Iris pigment epithelial cell (primary cell): ENCODE results near the gene HS3ST5.

Experiments
- DNase-seq: peaks from one replicate; pipeline ENCODE4 v3.0.0-alpha.2; 2011; ENCODE audit warnings: low read depth

The HS3ST5 gene

GRCh38 chr6:114342826-114343781, at the start of gene HS3ST5:
TSS of gene HS3ST5 (minus strand) at chr6:114343023. CDS start at chr6:114062845, 280,178 bp downstream.
- peak; percentile 1 for DNase-seq

- DNase-seq = no peak
Observed at GRCh38 chr6:114390176-114390575, 47.4 kb upstream of the HS3ST5 start.

GRCh38 chr6:114389111-114389510, 46.3 kb upstream of the HS3ST5 start:
- no peak for DNase-seq

GRCh38 chr6:114382406-114382805, 39.6 kb upstream of the HS3ST5 start:
- DNase-seq = no peak

- DNase-seq = no peak
Observed at GRCh38 chr6:114377881-114378280, 35.1 kb upstream of the HS3ST5 start.

GRCh38 chr6:114376611-114377175, 33.9 kb upstream of the HS3ST5 start:
- DNase-seq = no peak

GRCh38 chr6:114375541-114376192, 32.8 kb upstream of the HS3ST5 start:
- no peak for DNase-seq

GRCh38 chr6:114367315-114367961, 24.6 kb upstream of the HS3ST5 start:
- no peak for DNase-seq

GRCh38 chr6:114366899-114367298, 24.1 kb upstream of the HS3ST5 start:
- no peak for DNase-seq

- DNase-seq = peak; percentile 12
Observed at GRCh38 chr6:114364301-114364700, 21.5 kb upstream of the HS3ST5 start.

GRCh38 chr6:114362957-114363356, 20.1 kb upstream of the HS3ST5 start:
- no peak for DNase-seq

- DNase-seq = no peak
Observed at GRCh38 chr6:114362396-114362795, 19.6 kb upstream of the HS3ST5 start.

- DNase-seq = no peak
Observed at GRCh38 chr6:114361036-114361435, 18.2 kb upstream of the HS3ST5 start.

- no peak for DNase-seq
Observed at GRCh38 chr6:114355300-114355699, 12.5 kb upstream of the HS3ST5 start.

- no peak for DNase-seq
Observed at GRCh38 chr6:114354482-114354881, 11.7 kb upstream of the HS3ST5 start.

GRCh38 chr6:114346451-114346850, 3.6 kb upstream of the HS3ST5 start:
- DNase-seq = peak; percentile 0

- DNase-seq = no peak
Observed at GRCh38 chr6:114344971-114345275, 2.1 kb upstream of the HS3ST5 start.

- no peak for DNase-seq
Observed at GRCh38 chr6:114344246-114344970, 1.6 kb upstream of the HS3ST5 start.

- DNase-seq = no peak
Observed at GRCh38 chr6:114343782-114344144, 940 bp upstream of the HS3ST5 start.

- DNase-seq = peak; percentile 3
Observed at GRCh38 chr6:114342086-114342825, 567 bp downstream of the HS3ST5 start.

GRCh38 chr6:114339706-114340105, 3.1 kb downstream of the HS3ST5 start:
- no peak for DNase-seq
